ENCODE results near the gene YIPF4.
"Not testable (repeated sequence)": the region's sequence is repeated elsewhere in the genome, so short reads cannot be mapped to it uniquely, and the experiment has no call there.

The YIPF4 gene

DNA sequence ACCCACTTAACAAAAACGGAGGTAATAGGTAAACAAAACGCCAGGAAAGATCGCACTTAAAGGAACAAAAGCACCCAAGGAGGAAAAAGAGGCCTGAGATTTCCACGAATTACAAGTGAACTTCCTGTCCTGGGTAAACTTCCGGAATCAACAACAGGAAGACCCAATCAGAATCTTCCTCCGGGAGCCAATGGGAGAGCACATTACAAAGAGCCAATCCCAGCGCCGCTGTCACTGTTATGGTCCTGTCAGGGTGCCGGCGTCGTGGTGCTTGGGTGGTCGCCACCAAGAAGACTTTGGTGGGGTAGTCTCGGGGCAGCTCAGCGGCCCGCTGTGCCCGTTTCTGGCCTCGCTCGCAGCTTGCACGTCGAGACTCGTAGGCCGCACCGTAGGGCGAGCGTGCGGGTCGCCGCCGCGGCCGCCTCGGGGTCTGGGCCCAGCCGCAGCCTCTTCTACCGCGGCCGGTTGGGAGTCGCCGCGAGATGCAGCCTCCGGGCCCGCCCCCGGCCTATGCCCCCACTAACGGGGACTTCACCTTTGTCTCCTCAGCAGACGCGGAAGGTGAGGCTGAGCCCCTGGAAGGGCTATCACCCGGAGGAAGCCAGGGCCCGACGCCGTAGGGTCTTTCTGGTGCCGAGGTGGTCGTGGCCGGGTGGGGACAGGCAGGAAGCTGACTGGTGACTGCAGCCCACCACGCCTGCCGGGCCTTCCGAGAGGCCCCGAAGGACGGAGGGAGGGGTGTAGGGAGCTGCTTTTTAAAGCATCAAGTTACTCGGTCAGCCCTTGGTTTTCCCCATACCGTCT is at the start of gene YIPF4:
Gene YIPF4, plus strand, starts transcription at position 231 of the 804 bp plus-strand sequence. Its CDS starts 252 bp downstream, at position 483.
- peak; percentile 76 to 79 for DNase-seq (ENCODE audit: low read depth in 2 of 2)

DNA sequence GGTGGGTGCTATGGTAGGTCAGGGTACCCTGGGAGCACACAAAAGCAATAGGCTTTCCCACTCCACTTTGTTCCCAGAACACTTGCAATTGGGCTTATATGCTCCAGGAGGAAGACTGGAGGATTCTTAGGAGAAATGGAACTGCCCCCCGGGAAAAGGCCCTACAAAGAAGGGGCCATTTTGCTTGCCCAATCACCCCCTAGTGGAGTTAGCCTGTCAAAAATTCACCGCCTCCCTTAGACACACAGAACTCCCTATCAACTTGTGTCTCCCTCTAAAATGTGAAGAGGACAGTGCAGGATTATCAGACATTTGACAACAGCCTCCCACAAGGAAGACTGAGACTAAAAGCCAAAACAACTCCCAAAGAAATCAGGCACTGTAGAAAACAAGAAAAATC is 49.5 kb upstream of the YIPF4 start:
- no peak for DNase-seq (ENCODE audit: low read depth in 2 of 2)

DNA sequence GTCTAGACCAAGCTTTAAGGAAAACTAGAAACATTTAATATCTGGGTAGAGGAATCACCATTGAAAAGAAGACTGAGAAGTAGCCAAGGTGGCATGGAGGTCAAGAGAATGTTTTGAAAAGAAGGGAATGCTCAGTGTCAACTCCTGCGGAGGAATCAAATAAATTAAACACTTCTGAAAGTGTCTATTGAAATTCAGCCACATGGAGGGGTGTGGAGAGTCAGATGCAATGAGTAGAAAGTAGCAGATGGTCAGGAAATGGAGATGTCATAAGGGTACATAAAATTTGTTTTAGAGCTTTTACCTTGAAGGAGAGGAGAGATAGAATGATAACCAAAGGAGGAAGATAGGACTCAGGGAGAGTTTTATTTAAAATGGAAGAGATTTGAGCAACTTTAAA is 48.1 kb upstream of the YIPF4 start:
- no peak for DNase-seq (ENCODE audit: low read depth in 2 of 2)

DNA sequence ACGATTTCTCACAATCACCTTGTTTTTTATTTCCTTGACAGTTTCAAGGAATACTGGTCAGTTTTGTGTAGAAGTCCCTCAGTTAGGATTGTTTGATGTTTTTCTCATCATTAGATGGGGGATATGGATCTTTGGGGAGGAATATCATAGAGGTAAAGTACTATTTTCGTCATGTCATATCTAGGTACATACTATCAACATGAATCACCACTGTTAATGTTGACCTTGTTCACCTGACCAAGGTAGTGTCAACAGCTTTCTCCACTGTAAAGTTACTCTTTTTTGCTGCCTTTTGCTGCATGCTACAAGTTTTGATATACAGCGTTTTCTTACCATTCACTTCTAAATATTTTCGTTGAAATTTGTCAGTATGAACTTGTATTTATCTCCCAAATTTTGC is 45.7 kb upstream of the YIPF4 start:
- no peak for DNase-seq (ENCODE audit: low read depth in 2 of 2)

DNA sequence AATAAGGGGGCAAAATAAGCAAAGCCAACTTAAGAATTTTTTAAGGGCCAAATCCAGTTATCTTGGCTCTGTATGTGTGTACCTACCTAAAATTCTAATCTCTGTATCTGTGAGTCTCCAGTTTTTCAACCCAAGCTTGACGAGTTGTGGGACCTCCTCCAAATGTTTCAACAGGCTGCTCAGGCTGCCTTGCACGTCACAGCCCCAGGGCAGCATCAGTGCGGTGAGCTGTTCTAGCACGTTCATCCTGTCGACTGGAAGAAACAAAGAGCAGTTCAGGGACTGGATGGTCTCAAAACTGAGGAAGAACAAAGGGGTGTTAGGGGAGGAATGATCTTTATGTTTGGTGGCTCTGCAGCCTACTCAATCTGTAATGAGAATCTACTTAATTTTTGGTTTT is 42.4 kb upstream of the YIPF4 start:
- DNase-seq (ENCODE audit: low read depth in 2 of 2), result no peak

DNA sequence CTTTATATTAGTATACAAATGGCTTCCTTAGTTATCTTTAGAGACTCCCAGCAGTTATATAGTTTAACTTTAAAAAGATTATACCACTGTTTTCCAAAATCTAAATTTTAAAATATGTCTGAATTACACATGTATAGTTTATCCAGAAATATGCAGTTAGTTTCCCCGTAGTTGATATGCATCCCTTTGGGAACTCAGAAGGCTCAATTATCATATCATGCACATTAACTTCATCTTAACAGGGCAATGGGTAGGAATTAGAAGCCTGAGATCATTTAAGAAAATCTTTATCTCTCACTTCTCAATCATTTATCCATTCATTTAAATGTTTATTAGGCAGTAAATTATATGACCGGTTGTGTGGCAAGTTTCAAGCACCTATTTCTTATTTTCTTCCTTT is 40.2 kb upstream of the YIPF4 start:
- DNase-seq (ENCODE audit: low read depth in 2 of 2), result no peak

DNA sequence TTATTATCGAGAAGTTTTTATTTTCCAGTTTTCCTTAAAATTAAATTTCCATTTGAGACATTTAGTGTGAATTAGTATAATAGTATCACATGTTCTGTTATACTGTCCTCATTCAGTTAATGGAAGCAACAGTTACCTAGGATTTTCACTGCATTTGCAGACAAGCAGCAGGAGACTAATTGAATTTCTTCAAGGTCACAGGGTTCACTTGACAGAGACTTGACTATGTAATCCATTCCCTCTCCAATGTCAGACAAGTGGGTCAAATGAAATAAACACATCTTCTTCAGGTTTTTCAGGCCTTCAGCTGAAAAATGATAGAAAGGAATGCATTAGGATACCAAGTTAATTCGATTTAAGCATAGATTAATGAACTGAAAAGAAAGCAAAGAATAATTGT is 39.7 kb upstream of the YIPF4 start:
- no peak for DNase-seq (ENCODE audit: low read depth in 2 of 2)

DNA sequence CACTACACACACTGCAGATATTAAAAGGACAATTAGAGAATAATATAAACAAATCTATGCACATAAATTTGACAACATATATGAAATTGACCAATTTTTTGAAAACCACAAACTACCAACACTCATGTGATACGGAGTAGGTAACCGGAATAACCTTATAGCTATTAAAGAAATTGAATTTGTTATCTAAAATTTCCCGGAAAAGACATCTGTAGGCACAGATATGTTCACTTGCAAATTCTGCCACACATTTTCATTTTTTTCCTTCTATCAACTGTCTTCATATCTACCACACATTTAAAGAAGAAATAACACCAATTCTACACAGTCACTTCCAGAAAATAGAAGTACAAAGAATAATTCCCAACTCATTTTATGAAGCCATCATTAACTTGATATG is 35.4 kb upstream of the YIPF4 start:
- no peak for DNase-seq (ENCODE audit: low read depth in 2 of 2)

DNA sequence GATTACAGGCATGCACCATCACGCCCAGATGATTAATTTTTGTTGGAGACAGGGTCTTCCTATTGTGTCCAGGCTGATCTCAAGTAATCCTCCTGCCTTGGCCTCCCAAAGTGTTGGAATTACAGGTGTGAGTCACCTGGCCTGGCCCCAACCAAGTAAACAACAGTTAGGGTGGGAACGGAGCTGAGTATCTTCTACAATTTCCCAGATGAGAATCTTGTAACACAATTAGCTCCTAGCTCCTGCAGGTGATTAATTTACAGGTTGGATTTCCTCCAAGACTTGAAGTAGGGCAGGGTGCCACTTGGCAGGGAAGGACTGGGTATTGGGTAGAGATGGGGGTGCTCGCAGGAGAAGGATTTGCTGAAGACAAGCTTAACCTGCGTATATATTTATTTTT is 30.8 kb upstream of the YIPF4 start:
- no peak for DNase-seq (ENCODE audit: low read depth in 2 of 2)

DNA sequence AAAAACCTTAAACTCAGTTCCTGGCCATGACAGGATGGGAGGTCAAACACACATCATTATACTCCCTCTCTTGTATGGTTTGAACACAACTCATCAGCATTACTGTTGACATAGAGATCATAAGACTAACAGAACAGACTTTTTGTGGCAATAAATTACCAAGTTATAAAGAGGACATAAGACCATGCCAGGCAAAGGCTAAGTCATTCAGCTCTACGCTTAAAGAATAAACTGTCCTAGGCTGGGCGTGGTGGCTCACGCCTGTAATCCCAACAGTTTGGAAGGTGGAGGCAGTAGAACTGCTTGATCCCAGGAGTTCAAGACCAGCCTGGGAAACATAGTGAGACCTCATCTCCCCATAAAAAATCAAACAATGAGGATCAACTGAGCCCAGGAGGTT is 29.4 kb upstream of the YIPF4 start:
- no peak for DNase-seq (ENCODE audit: low read depth in 2 of 2)

DNA sequence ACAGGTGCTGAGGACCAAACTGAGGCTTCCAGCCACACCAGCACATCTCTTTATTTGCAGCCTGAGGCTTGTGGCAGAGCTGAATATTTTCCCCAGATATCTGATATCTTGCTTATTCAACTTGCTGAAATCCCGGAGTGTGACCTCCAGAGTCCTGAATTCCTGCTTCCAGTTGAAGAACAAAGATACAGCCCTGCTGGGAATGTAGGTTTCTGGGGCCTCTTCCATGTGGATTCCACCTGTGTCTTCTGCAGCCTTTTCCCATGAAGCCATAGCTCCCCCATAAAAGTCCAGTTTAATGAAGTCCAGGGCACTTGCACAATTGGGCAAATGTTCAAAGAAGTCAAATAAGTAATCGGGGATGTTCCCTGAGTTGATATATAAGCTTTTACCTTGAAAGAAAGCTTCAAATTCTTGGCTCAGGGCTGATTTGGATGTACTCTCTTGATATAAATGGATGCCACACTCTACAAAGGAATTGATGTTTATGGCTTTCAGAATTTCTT is 27.9 kb upstream of the YIPF4 start:
- no peak for DNase-seq (ENCODE audit: low read depth in 2 of 2)

DNA sequence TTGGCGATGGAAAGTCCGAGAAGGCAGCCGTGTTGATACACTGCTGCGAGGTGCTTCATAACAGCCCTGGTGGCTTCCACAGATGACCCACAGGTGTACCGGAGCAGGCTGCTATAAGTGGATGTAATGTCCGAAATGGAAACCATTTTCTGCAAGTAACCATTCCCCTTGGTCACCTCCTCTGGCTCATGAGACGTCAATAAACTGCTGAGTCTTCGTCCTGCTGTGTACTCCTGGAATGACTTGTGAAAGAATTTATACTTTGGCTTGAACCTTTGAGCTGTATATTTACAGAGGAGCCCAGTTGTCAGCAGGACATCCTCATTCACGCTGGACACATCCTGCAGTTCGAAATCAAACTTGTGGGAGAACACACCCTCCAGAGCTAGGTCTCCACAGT is 27.4 kb upstream of the YIPF4 start:
- no peak for DNase-seq (ENCODE audit: low read depth in 2 of 2)

DNA sequence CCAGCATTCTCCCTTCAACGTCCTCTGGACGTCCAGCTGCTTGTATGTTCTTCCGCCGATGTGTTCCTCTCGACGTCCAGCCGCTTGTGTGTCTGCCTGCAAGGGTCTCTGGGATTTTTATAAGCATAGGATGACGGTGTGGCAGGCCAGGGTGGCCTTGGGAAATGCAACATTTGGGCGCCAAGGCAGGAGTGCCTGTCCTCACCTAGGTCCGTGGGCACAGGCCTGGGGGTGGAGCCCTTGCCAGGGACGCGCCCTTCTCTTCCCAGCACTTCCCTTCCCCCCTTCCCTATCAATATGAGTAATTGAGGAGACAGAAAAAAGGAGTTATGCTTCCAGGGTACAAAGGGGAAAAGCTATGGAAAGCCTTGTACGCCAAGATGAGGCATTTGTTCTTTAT is 19.5 kb upstream of the YIPF4 start:
- DNase-seq (ENCODE audit: low read depth in 2 of 2), result no peak

DNA sequence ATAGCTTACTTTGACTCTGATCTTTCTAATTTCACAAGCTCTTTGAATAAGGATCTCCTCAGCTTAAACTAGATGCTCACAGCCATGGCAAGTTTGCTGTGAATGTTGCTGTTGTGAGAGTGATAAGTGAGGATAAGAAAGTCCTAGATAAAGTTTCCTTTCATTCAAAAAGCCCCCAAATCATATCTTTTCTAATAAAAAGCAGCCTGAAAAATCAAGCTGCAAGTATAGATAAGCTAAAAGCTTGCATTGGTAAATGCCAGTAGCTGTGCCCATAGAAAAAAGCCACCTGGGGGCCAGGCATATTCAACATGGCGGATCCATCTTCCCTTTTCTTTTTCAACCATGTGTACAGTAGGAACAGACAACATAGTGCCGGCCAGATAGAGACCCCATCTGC is 17.3 kb upstream of the YIPF4 start:
- DNase-seq (ENCODE audit: low read depth in 2 of 2), result no peak

DNA sequence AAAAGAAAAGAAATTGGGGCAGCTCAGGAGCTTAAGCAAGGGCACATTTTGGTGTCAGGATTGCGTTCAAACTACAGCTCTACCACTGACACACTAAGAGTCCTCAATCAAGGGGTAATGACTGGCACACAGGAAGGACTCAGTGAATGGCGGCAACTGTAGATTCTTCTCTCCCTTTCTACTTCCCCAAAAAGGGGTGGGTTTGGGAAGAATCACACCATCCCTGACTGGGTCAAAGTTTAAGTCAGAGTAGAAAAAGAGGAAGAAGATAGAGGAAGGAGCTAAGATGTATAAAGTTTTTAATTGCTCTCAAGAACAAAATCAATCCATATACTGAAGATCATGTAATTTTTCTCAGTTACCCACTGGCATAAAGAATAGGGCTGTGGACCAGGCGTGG is 15.6 kb upstream of the YIPF4 start:
- DNase-seq (ENCODE audit: low read depth in 2 of 2), result no peak

DNA sequence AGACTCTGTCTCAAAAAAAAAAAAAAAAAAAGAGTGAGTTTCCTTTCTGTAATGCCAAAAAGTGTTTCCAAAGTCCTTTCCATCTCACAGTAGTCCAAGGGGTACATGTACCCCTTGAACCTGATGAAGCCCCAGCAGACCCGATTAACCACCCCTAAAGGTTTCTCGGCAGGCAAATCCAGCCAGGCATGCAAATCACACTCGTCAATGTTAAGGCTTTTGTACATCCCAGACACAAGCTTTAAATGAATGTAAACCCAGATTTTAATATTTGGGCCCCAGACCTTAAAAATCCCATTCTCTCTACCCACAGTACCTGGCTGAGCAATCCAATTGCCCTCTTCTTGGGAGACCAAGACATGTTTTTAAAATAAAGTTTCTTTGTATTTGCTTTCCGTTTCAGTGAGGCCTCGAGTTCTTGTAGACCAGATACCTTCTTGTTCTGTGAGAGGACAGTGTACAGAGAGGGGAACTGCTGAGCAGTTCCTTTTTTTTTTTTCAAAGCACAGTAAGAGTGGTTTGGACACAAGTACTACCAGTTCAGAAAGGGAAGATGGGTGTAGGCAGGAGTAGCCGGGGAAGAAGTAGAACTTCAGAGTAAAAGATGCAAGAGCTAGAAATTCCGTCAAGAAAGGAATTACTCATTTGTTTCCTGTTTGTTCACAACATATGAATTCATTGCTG is 13.1 kb upstream of the YIPF4 start, which contains the start of gene NLRC4:
Gene NLRC4, minus strand, starts transcription at position 465 of the 684 bp plus-strand sequence. CDS start 8,111 bp downstream, outside the sequence.
- DNase-seq (ENCODE audit: low read depth in 2 of 2), result no peak

DNA sequence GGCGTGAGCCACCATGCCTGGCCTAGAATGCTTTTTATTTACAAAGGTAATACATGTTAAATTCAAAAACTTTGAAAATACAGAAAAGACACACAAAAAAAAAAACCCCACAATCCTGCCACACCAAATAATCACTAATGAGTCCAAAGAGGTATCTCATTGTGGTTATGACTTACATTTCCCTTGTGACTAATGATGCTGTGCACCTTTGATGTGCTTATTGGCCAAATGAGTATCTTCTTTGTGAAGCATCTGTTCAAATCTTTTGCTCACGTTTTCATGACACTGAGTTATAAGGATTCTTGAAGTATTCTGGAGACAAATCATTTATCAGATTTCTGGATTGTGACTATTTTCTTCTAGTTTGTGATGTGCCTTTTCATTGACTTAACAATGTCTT is 6.6 kb upstream of the YIPF4 start:
- DNase-seq (ENCODE audit: low read depth in 2 of 2), result no peak

DNA sequence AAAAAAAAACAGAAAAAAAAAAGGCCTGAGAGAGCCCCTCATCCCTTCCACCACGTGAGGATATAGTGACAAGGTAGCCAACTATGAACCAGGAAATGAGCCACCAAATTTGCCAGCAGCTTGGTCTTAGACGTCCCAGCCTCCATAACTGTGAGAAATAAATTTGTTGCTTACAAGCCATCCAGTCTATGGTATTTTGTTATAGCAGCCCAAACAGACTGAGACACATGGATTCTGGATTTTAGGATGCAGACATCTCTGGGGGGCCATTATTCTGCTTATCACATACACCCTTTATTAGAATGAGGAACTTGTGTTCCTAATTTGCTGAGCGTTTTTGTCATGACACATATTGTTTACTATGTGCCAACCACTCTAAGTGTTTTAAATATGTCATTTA is 5.4 kb upstream of the YIPF4 start:
- no peak for DNase-seq (ENCODE audit: low read depth in 2 of 2)

DNA sequence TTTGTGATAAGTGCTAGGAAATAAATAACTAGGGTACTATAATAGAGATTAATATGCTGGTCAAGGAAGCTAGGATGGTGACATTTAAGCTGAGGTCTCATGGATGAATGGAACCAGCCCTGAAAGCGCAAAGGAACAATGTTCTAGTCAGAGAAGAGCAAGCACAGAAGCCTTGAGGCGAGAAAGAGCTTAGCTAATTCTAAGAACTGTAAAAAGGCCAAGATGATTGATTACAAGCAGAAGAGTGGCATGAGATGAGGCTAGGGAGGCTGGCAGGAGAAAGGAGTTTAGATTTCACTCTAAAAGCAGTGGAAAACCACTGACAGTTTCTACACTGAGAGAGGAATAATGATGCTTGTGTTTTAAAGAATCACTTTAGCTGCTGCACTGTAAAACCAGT is 3.4 kb upstream of the YIPF4 start:
- DNase-seq (ENCODE audit: low read depth in 2 of 2), result no peak

DNA sequence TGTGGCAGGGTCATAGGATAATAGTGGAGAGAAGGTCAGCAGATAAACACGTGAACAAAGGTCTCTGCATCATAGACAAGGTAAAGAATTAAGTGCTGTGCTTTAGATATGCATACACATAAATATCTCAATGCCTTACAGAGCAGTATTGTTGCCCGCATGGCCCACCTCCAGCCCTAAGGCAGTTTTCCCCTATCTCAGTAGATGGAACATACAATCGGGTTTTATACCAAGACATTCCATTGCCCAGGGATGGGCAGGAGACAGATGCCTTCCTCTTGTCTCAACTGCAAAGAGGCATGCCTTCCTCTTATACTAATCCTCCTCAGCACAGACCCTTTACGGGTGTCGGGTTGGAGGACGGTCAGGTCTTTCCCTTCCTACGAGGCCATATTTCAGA is 1.9 kb upstream of the YIPF4 start:
- not testable (repeated sequence) for DNase-seq (ENCODE audit: low read depth in 2 of 2)

DNA sequence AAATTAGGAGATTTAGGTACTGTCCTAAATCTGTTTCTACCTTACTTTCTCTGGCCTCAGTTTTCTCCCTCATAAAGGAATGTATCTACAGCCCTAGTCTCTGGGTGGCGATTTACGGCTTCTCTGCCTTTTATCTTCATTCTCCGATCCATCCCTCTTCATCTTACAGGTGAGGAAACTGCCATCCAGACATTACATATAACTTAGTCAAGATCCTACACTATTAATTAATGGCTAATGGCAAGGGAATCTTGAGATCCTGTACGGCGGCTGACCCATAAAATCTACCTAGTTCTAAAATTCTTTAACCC is 386 bp upstream of the YIPF4 start:
- no peak for DNase-seq (ENCODE audit: low read depth in 2 of 2)

DNA sequence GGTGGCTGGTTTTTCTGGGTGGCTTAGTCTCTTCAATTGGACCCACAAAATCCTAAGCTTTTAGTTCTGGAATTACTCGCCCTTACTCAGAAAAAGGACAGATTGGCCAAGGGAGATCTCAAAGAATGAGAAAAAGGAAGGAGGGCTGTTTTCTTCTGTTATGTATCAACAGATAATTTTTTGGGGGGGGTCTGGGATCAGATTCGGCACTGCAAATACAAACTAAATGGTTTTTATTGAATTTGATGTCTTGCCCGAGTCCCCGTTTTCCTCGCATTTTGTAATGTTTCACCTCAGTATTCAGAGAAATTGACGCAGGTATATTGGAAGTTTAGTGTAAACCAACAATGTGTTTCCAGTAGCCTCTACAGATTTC is 762 bp downstream of the YIPF4 start:
- no peak for DNase-seq (ENCODE audit: low read depth in 2 of 2)

DNA sequence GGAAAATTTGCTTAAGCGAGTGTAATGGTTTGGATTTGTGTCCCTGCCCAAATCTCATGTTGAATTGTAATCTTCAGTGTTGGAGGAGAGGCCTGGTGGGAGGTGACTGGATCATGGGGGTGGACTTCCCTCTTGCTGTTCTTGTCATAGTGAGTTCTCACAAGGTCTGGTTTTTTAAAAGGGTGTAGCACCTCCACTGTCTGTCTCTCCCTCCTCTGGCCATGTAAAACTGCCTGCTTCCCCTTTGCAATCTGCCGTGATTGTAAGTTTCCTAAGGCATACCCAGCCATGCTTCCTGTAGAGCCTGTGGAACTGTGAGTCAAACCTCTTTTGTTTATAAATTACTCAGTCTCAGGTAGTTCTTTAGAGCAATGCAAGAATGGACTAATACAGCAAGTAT is 6.6 kb downstream of the YIPF4 start:
- DNase-seq (ENCODE audit: low read depth in 2 of 2), result no peak

Measured in stimulated activated CD8-positive, alpha-beta memory T cell treated with anti-CD3 and anti-CD28 coated beads, Interleukin-15, amount 100 ng/mL, for 48 hours (primary cell).